IMR-90 (cell line): Measurements from ENCODE around the gene KIF16B. TPM values are rescaled to one million over a fixed set of nuclear protein-coding genes. Genes with fewer than 3 reads are reported as not detected.

Experiments
- ATAC-seq: fragments of 200-7000 bp; cut with Tn5 transposase; 2 replicates; pipeline ENCODE4 v1.9.1; 2020; ENCODE audit warnings: low read depth, mild to moderate bottlenecking, moderate library complexity
- BruUV-seq: library from RNA; stranded (reverse); fragments of 400-500 nt; replicated peaks from 2 replicates; lab custom pipeline; 2021; lab: Mats Ljungman, UMichigan
- CTCF ChIA-PET: fragments of 300-600 bp; formaldehyde crosslinking; extraction: SDS; loops from one replicate; lab custom pipeline; 2021; ENCODE audit warnings: antibody characterized with exemption; lab: Yijun Ruan, JAX
- POLR2A ChIA-PET: fragments of 300-600 bp; sonication (Branson Sonifier 250); formaldehyde crosslinking; loops from one replicate; lab custom pipeline; 2022; ENCODE audit warnings: antibody characterized with exemption; ENCODE audit not compliant: unreplicated experiment; lab: Charles Lee
- DNase-seq: peaks from one replicate; pipeline ENCODE4 v3.0.0; 2013
- H2AFZ ChIP-seq: replicated peaks from 2 replicates; pipeline ENCODE3; 2013; ENCODE audit warnings: low read length, mild to moderate bottlenecking; ENCODE audit not compliant: poor library complexity
- H2AK5ac ChIP-seq: 2 replicates; pipeline ENCODE4 v1.6.1; 2013; ENCODE audit warnings: low read depth, low read length, inconsistent platforms
- H2AK9ac ChIP-seq: replicated peaks from 2 replicates; pipeline ENCODE3; 2013; ENCODE audit warnings: mild to moderate bottlenecking, low read depth, low read length, moderate library complexity; ENCODE audit not compliant: poor library complexity
- H2BK120ac ChIP-seq: 2 replicates; pipeline ENCODE4 v1.6.1; 2013; ENCODE audit warnings: low read depth, low read length, inconsistent platforms
- H2BK15ac ChIP-seq: 3 replicates; pipeline ENCODE4 v1.6.1; 2013; ENCODE audit warnings: low read depth, low read length, inconsistent platforms
- H2BK20ac ChIP-seq: 2 replicates; pipeline ENCODE4 v1.6.1; 2013; ENCODE audit warnings: low read depth, mild to moderate bottlenecking, inconsistent platforms, low read length, moderate library complexity
- H2BK5ac ChIP-seq: 2 replicates; pipeline ENCODE4 v1.6.1; 2013; ENCODE audit warnings: mild to moderate bottlenecking, low read depth, low read length, inconsistent platforms; ENCODE audit not compliant: poor library complexity, severe bottlenecking
- H3K14ac ChIP-seq: replicated peaks from 2 replicates; pipeline ENCODE4 v1.6.1; 2013; ENCODE audit warnings: low read depth, low read length, inconsistent platforms
- H3K18ac ChIP-seq: 2 replicates; pipeline ENCODE4 v1.6.1; 2013; ENCODE audit warnings: low read depth, low read length, control low read depth
- H3K23ac ChIP-seq: 2 replicates; pipeline ENCODE4 v1.6.1; 2013; ENCODE audit warnings: low read depth, low read length, inconsistent platforms
- H3K27ac ChIP-seq: 2 replicates; pipeline ENCODE4 v1.5.1; 2013; ENCODE audit warnings: mild to moderate bottlenecking, control low read depth, low read length; ENCODE audit not compliant: insufficient read depth
- H3K27me3 ChIP-seq: 2 replicates; pipeline ENCODE4 v1.6.1; 2013; ENCODE audit warnings: low read length; ENCODE audit not compliant: control insufficient read depth, insufficient read depth
- H3K36me3 ChIP-seq: 2 replicates; pipeline ENCODE4 v1.6.1; 2013; ENCODE audit warnings: low read length, mixed read lengths; ENCODE audit not compliant: control insufficient read depth, insufficient read depth
- H3K4ac ChIP-seq: 2 replicates; pipeline ENCODE4 v1.6.1; 2013; ENCODE audit warnings: low read depth, low read length, inconsistent platforms
- H3K4me1 ChIP-seq: 2 replicates; pipeline ENCODE4 v1.6.1; 2013; ENCODE audit warnings: low read length, mixed read lengths; ENCODE audit not compliant: control insufficient read depth, insufficient read depth
- H3K4me2 ChIP-seq: 2 replicates; pipeline ENCODE4 v1.6.1; 2013; ENCODE audit warnings: low read depth, mild to moderate bottlenecking, control low read depth, low read length, moderate library complexity
- H3K4me3 ChIP-seq: 2 replicates; pipeline ENCODE4 v1.5.1; 2013; ENCODE audit warnings: low read depth, mild to moderate bottlenecking, control low read depth, low read length, moderate library complexity; ENCODE audit not compliant: insufficient read depth
- H3K56ac ChIP-seq: 2 replicates; pipeline ENCODE4 v1.6.1; 2013; ENCODE audit warnings: low read length, inconsistent platforms; ENCODE audit not compliant: insufficient read depth; ENCODE audit errors: extremely low read depth
- H3K79me1 ChIP-seq, 2 experiments: 2 replicates each; pipeline ENCODE4 v1.6.1; 2013; ENCODE audit warnings: low read length in 2 of 2, inconsistent platforms in 1 of 2, low read depth in 1 of 2
- H3K9ac ChIP-seq: 2 replicates; pipeline ENCODE4 v1.6.1; 2013; ENCODE audit warnings: low read depth, low read length, control low read depth
- H3K9me1 ChIP-seq: 2 replicates; pipeline ENCODE4 v1.6.1; 2013; ENCODE audit warnings: low read length, inconsistent platforms; ENCODE audit not compliant: insufficient read depth
- H3K9me3 ChIP-seq: 2 replicates; pipeline ENCODE4 v1.6.1; 2013; ENCODE audit warnings: low read length; ENCODE audit not compliant: control insufficient read depth, insufficient read depth
- H4K20me1 ChIP-seq: 2 replicates; pipeline ENCODE4 v1.6.1; 2013; ENCODE audit warnings: low read length, inconsistent platforms; ENCODE audit not compliant: insufficient read depth
- H4K5ac ChIP-seq: 2 replicates; pipeline ENCODE4 v1.6.1; 2013; ENCODE audit warnings: mild to moderate bottlenecking, low read depth, low read length, control low read depth
- H4K8ac ChIP-seq, 2 experiments: 2 replicates each; pipeline ENCODE4 v1.6.1; 2013; ENCODE audit warnings: low read depth in 2 of 2, low read length in 2 of 2, control low read depth in 1 of 2, inconsistent platforms in 1 of 2
- H4K91ac ChIP-seq: 2 replicates; pipeline ENCODE4 v1.6.1; 2013; ENCODE audit warnings: low read depth, low read length, inconsistent platforms; ENCODE audit not compliant: insufficient read depth
- BHLHE40 ChIP-seq: fragments of 150-350 bp; IDR thresholded peaks from 2 replicates; pipeline ENCODE4 v1.6.1; 2016; ENCODE audit warnings: mild to moderate bottlenecking, low read depth, low read length
- CEBPB ChIP-seq: IDR thresholded peaks from 2 replicates; pipeline ENCODE4 v1.6.1; 2012; ENCODE audit warnings: low read depth, low read length, improper control_type of control experiment
- CHD1 ChIP-seq: IDR thresholded peaks from 2 replicates; pipeline ENCODE4 v1.6.1; 2012; ENCODE audit warnings: low read depth, low read length, improper control_type of control experiment
- FOS ChIP-seq: fragments of 150-350 bp; IDR thresholded peaks from 2 replicates; pipeline ENCODE4 v1.6.1; 2016; ENCODE audit warnings: low read depth, low read length
- MAFK ChIP-seq: IDR thresholded peaks from 2 replicates; pipeline ENCODE4 v1.6.1; 2012; ENCODE audit warnings: low read depth, low read length, improper control_type of control experiment
- MAZ ChIP-seq: IDR thresholded peaks from 2 replicates; pipeline ENCODE4 v1.6.1; 2012; ENCODE audit warnings: low read depth, mild to moderate bottlenecking, low read length, improper control_type of control experiment, moderate library complexity, borderline replicate concordance
- MXI1 ChIP-seq: IDR thresholded peaks from 2 replicates; pipeline ENCODE4 v1.6.1; 2012; ENCODE audit warnings: low read depth, mild to moderate bottlenecking, low read length, moderate library complexity, borderline replicate concordance
- NFE2L2 ChIP-seq: fragments of 150-350 bp; IDR thresholded peaks from 2 replicates; pipeline ENCODE4 v1.6.1; 2016; ENCODE audit warnings: low read depth, mild to moderate bottlenecking, low read length
- POLR2A ChIP-seq: IDR thresholded peaks from 2 replicates; pipeline ENCODE4 v1.6.1; 2012; ENCODE audit warnings: mild to moderate bottlenecking, low read depth, low read length
- RAD21 ChIP-seq: IDR thresholded peaks from 2 replicates; pipeline ENCODE4 v1.6.1; 2012; ENCODE audit warnings: low read length, improper control_type of control experiment
- RCOR1 ChIP-seq: IDR thresholded peaks from 2 replicates; pipeline ENCODE4 v1.6.1; 2012; ENCODE audit warnings: mild to moderate bottlenecking, low read length, improper control_type of control experiment; ENCODE audit not compliant: insufficient replicate concordance
- RFX5 ChIP-seq: IDR thresholded peaks from 2 replicates; pipeline ENCODE4 v1.8.0; 2012; ENCODE audit warnings: low read depth, mild to moderate bottlenecking, low read length, moderate library complexity
- SMC3 ChIP-seq: fragments of 150-350 bp; IDR thresholded peaks from 2 replicates; pipeline ENCODE4 v1.6.1; 2016; ENCODE audit warnings: low read depth, mild to moderate bottlenecking, antibody characterized with exemption, low read length, moderate library complexity
- WGBS, 2 experiments: methylation state at CpG; one replicate each; pipeline versions ENCODE4 v1.1.5 to v1.1.7; 2013; ENCODE audit warnings: missing lambda C conversion rate in 2 of 2; ENCODE audit not compliant: insufficient read length in 1 of 2; ENCODE audit errors: extremely low coverage in 2 of 2; 5-methylcytosine and 5-hydroxymethylcytosine counted together
- dilution Hi-C: fragments of 300-500 bp; cut with HindIII; formaldehyde crosslinking; loops from one replicate; pipeline ENCODE4 v1.14.3; 2018; ENCODE audit warnings: low sequenced_read_pairs; ENCODE audit not compliant: unreplicated experiment
- in situ Hi-C: fragments of 300-500 bp; cut with MboI; formaldehyde crosslinking; loops from 3 replicates; pipeline ENCODE4 v1.14.3; 2019; ENCODE audit warnings: low sequenced_read_pairs, inconsistent platforms, mixed read lengths
- intact Hi-C: fragments of 100-400 bp; cut with micrococcal nuclease; formaldehyde crosslinking; loops from 2 replicates; pipeline ENCODE4 v1.10.0; 2022
- polyA plus RNA-seq, 3 experiments: library from polyadenylated mRNA; depleted of rRNA; stranded (reverse); fragments of >200 nt; gene quantifications; 2 replicates each; pipeline ENCODE4 v1.2.3, GENCODE V29; 2012; ENCODE audit warnings: low replicate concordance in 1 of 3
- total RNA-seq: library from RNA; depleted of rRNA; stranded (reverse); fragments of >200 nt; gene quantifications from 2 replicates; pipeline ENCODE4 v1.2.3, GENCODE V29; 2012
- TF ChIP-seq, protein P1 (sequence below): fragments of 150-350 bp; IDR thresholded peaks from 2 replicates; pipeline ENCODE4 v1.6.1; 2016; ENCODE audit warnings: low read depth, mild to moderate bottlenecking, low read length, moderate library complexity, borderline replicate concordance
- TF ChIP-seq, protein P2 (sequence below): fragments of 150-350 bp; IDR thresholded peaks from 2 replicates; pipeline ENCODE4 v1.6.1; 2017; ENCODE audit warnings: mild to moderate bottlenecking, antibody characterized with exemption, low read length, low read depth
- TF ChIP-seq, protein P3 (sequence below): conservative IDR thresholded peaks from 2 replicates; pipeline ENCODE4 v1.5.1; 2012; ENCODE audit warnings: mild to moderate bottlenecking, low read depth, low read length, improper control_type of control experiment

The KIF16B gene
- total and polyA plus RNA-seq, 2 of the 4 experiments (the other 2 are of a cell fraction), result 4.7 to 10.0 TPM

DNA sequence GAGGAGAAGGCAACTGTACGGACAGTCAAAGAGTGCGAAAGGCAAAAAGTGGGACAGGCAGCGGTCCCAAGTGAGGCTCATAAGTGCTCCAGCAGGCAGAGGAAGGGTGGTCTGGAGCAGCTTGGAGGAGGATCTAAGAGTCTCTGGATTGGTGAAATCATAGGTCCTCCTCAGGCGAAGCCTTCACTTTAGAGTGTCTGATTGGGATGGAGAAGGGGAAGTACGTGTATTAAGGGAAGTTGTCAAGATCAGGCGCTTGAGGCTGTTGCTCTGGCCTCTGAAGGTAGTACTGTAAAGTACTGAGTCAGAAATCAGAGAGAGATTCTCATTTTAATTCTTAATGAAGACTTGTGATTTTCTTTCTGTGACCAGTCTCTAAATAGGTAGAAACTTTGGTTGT is 185.6 kb downstream of the KIF16B start:
- no peak overlapping the region for H3K18ac ChIP-seq

More for the DNA sequence above, 185.6 kb downstream of the KIF16B start:
- no peaks in the 10 kb centered on the region for H3K36me3 ChIP-seq
- H3K4me3 ChIP-seq, result no peak overlapping the region
- no peak for DNase-seq
- no peak overlapping the region for H2BK120ac ChIP-seq
- H3K56ac ChIP-seq, result no peak overlapping the region
- no peak overlapping the region for H2AFZ ChIP-seq
- H2BK5ac ChIP-seq, result no peak overlapping the region
- H4K91ac ChIP-seq, result no peak overlapping the region
- no peaks in the 10 kb centered on the region for H3K9me3 ChIP-seq
- no peak overlapping the region for H2BK15ac ChIP-seq
- no peak overlapping the region for H4K5ac ChIP-seq
- H3K9me1 ChIP-seq, result no peaks in the 10 kb centered on the region; the same call in 1 of the 2 replicates
- H3K27me3 ChIP-seq, result no peaks in the 10 kb centered on the region
- H4K8ac ChIP-seq, result no peak overlapping the region
- ChIA-PET CTCF (no interaction called here), POLR2A (no interaction called here)
- H3K79me1 ChIP-seq, result no peaks in the 10 kb centered on the region
- in situ Hi-C loops (no loop called here), intact Hi-C loops (no loop called here), dilution Hi-C loops (no loop called here)
- H3K4me1 ChIP-seq, result no peaks in the 10 kb centered on the region
- no peak overlapping the region for H3K14ac ChIP-seq
- no peak overlapping the region for H3K27ac ChIP-seq
- H3K4ac ChIP-seq, result no peak overlapping the region
- no peak overlapping the region for H2AK5ac ChIP-seq
- H2BK20ac ChIP-seq, result no peak overlapping the region
- no peak overlapping the region for H3K9ac ChIP-seq
- 100% methylated on average over 1 of the region's 6 CpGs; no CpG with 5 or more reads in 1 of the 2 experiments for WGBS, 2 experiments
- no peaks in the 10 kb centered on the region for H4K20me1 ChIP-seq
- H3K4me2 ChIP-seq, result no peak overlapping the region
- no peak for ATAC-seq
- H3K23ac ChIP-seq, result no peak overlapping the region
- no peak overlapping the region for H2AK9ac ChIP-seq
- no peak for TF ChIP-seq CHD1
- TF ChIP-seq BHLHE40, result no peak
- TF ChIP-seq RCOR1, result no peak
- no peak for TF ChIP-seq RFX5
- no peak for TF ChIP-seq POLR2A
- TF ChIP-seq, protein P1, sequence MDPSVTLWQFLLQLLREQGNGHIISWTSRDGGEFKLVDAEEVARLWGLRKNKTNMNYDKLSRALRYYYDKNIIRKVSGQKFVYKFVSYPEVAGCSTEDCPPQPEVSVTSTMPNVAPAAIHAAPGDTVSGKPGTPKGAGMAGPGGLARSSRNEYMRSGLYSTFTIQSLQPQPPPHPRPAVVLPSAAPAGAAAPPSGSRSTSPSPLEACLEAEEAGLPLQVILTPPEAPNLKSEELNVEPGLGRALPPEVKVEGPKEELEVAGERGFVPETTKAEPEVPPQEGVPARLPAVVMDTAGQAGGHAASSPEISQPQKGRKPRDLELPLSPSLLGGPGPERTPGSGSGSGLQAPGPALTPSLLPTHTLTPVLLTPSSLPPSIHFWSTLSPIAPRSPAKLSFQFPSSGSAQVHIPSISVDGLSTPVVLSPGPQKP, result no peak
- TF ChIP-seq RAD21, result no peak
- no peak for TF ChIP-seq NFE2L2
- TF ChIP-seq MAZ, result no peak
- TF ChIP-seq, protein P2, sequence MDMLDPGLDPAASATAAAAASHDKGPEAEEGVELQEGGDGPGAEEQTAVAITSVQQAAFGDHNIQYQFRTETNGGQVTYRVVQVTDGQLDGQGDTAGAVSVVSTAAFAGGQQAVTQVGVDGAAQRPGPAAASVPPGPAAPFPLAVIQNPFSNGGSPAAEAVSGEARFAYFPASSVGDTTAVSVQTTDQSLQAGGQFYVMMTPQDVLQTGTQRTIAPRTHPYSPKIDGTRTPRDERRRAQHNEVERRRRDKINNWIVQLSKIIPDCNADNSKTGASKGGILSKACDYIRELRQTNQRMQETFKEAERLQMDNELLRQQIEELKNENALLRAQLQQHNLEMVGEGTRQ, result no peak
- no peak for TF ChIP-seq MXI1
- TF ChIP-seq, protein P3, sequence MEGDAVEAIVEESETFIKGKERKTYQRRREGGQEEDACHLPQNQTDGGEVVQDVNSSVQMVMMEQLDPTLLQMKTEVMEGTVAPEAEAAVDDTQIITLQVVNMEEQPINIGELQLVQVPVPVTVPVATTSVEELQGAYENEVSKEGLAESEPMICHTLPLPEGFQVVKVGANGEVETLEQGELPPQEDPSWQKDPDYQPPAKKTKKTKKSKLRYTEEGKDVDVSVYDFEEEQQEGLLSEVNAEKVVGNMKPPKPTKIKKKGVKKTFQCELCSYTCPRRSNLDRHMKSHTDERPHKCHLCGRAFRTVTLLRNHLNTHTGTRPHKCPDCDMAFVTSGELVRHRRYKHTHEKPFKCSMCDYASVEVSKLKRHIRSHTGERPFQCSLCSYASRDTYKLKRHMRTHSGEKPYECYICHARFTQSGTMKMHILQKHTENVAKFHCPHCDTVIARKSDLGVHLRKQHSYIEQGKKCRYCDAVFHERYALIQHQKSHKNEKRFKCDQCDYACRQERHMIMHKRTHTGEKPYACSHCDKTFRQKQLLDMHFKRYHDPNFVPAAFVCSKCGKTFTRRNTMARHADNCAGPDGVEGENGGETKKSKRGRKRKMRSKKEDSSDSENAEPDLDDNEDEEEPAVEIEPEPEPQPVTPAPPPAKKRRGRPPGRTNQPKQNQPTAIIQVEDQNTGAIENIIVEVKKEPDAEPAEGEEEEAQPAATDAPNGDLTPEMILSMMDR, result no peak
- TF ChIP-seq CEBPB, result no peak
- TF ChIP-seq MAFK, result no peak
- no peak for TF ChIP-seq SMC3
- no peak for TF ChIP-seq FOS
- BruUV-seq, result no TSS peak
